ENCODE measurements around the gene ZNF600.
"Not testable (repeated sequence)": the region's sequence is repeated elsewhere in the genome, so short reads cannot be mapped to it uniquely, and the experiment has no call there.

Gene ZNF600

GRCh38 chr19:52741371-52741770, 45.2 kb downstream of the ZNF600 start:
- not testable (repeated sequence) for DNase-seq

GRCh38 chr19:52739576-52739975, 47.0 kb downstream of the ZNF600 start:
- no peak for DNase-seq

DNA sequence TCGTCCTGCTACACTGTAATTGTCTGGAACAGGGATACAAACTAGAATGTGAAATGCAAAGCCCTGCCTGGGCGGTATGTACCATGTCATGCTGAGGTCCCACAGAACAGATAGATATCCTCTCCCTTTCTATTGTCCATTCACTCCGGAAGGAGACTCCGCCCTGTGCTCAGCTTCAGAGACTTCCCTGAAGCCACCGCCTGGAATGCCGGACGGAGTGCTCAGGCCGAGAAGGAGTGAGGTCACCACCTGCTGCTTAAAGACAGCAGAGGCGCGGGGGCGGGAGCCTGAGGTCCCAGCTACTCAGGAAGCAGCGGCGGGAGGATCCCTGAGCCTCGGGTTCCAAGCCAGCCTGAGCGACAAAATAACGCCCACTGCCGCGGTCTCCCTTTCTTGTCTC, 50.9 kb downstream of the ZNF600 start:
- DNase-seq: no peak

GRCh38 chr19:52734893-52735661, 51.5 kb downstream of the ZNF600 start, which contains the start of gene ZNF611:
Gene ZNF611, minus strand, starts transcription at chr19:52735044. Its CDS starts 19,150 bp downstream, at chr19:52715894.
- peak; percentile 96 for DNase-seq

DNA sequence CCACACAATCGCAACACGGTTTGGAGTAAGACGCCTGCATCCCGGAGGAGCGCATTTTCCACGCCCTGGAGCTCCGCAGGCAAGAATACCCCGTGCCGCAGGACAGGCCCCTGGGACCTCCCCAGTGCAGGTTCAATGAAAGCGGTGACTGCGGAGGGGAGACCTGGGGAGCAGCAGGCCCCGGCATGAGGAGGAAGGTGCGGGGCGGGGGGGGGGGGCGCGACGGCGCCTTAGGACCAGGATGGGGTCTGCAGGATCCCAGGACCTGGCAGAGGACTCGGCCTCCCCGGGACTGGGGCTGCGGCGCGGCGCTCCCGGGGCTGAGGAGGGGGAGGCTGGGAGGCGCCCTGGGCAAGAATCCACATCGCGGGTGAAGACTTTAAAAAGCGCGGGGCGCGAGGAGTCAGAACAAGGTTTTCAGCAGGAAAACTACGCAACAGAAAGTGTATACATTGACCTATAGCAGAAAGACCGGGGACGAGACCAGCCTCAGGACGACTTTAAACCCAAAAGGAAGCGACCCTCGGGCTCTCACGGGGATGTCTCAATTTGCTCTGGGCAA, 52.2 kb downstream of the ZNF600 start:
- DNase-seq: peak; percentile 29

GRCh38 chr19:52726051-52726450, 60.5 kb downstream of the ZNF600 start:
- not testable (repeated sequence) for DNase-seq

DNA sequence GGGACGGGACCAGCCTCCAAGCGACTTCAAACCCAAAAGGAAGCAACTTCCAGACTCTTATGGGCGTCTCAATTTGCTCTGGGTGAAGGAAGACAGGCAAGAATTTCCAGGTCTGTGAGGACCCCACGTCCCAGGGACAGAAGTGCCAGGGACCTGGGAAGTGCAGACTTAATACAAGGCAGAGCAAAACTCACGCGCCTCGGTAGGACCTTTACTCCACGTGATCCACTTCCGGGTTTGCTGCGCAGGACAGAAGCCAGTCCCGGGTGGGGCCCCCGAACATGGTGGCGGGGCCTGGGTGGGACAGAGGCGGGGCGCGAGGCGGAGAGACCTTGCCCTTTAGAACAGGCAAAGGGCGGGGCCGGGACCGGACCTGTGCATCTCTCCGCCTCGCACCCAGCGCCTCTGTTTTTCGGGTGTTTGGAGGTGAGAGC, 61.0 kb downstream of the ZNF600 start:
- DNase-seq: no peak

DNA sequence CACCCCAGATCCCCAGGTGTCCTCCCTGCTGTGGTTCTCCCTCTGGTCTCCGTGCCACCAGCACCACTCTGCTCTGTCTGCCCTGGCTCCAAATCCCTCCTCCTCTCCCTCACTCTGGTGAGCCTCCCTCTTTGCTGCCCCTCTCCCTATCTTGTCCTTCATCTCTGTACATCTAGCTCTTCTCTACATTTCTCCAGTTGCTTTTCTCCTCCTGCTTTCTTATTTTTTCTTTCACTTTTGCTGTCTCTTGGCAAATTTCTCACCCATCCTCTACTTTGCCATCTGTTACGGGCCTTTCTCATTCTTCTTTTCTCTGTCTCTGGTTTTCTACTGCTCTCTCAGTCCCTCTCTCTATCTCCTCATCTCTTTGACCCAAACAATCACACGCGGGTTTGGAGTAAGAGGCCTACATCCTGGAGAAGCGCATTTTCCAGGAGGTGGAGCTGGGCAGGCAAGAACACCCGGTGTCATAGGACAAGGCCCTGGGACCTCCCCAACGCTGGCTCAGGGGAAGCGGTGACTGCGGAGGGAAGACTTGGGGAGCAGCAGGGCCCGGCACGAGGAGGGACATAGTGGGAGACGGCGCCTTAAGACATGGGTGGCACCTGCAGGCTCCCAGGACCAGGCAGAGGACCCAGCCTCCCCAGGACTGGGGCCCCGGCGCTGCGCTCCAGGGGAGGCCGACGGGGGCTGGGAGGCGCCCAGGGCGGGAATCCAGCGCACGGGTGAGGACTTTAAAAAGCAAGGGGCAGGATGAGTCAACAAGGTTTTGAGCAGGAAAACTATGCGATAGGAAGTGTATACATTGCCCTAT, 61.7 kb downstream of the ZNF600 start:
- no peak for DNase-seq

DNA sequence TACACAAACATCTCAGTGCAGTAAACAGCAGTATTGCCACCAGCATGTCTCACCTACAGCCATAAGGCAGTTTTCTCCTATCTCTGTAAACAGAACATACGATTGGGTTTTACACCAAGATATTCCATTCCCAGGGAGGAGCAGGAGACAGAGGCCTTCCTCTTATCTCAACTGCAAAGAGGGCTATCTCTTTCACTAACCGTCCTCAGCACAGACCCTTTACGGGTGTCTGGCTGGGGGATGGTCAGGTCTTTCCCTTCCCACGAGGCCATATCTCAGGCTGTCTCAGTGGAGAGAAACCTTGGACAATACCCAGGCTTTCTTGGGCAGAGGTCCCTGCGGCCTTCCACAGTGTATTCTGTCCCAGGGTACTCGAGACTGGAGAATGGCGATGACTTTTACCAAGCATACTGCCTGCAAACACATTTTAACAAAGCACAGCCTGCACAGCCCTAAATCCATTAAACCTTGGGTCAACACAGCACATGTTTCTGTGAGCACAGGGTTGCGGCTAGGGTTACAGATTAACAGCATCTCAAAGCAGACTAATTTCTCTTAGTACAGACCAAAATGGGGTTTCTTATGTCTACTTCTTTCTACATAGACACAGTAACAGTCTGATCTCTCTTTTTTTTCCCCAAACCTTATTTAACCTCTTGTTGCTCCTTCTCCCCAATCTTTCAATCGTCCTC, 62.5 kb downstream of the ZNF600 start:
- not testable (repeated sequence) for DNase-seq

DNA sequence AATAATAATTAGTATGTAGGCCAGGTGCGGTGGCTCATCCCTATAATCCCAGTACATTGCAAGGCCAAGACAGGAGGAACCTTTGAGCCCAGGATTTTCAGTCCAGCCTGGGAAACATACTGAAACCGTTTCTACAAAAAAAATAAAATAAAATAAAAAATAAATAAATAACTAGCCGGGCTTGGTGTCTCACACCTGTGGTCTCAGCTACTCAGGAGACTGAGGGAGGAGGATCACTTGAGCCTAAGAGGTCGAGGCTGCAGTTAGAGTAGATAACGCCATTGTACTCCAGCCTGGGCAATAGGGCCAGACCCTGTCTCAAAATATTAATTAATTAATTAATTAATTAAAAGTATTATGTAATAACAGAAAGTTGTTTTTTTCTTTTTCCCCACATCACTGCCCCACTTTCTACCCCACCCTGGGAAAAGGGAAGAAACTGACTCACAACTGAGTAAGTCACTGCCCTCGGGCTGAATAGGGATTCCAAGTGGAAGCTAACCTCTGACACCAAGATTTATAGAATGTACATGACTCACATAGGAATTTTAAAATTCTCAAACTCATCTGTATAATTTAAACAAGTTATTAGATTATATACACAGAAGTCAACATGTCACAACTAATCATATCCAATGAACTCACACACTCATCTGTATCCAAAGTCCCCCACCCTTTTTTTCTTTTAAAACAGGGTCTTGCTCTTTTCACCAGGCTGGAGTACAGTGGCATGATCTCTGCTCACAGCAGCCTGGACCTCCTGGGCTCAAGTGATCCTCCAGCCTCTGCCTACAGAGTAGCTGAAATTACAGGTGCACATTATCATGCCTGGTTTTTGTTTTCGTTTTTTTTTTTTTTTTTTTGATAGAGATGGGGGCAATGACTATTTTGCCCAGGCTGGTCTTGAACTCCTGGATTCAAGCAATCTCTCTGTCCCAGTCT, 64.3 kb downstream of the ZNF600 start:
- DNase-seq: no peak

GRCh38 chr19:52720541-52720940, 66.0 kb downstream of the ZNF600 start:
- not testable (repeated sequence) for DNase-seq

DNA sequence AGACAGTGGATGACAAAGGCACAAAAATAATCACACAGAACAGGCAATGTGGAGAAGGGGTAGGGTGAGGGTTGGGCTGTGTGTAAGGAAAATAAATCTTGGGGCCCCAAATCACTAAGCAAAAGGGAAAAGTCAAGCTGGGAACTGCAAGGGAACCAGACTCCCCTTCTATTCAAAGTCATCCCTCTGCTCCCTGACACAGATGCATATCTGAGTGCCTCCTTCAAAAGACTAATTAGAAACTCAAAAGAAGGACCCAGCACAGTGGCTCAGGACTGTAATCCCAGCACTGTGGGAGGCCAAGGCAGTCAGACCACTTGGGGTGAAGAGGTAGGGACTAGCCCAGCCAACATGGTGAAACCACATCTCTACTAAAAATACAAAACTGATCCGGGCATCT, 70.1 kb downstream of the ZNF600 start:
- no peak for DNase-seq

GRCh38 chr19:52715902-52716301, 70.7 kb downstream of the ZNF600 start:
- DNase-seq: not testable (repeated sequence)

- DNase-seq: not testable (repeated sequence)
These were observed 71.3 kb downstream of the ZNF600 start for GRCh38 chr19:52715330-52715729.
